Fibroblast of lung (primary cell): ENCODE results near the gene PDZRN4. TPM values are rescaled to one million over a fixed set of nuclear protein-coding genes. Genes with fewer than 3 reads are reported as not detected.
"Not testable (repeated sequence)": the region's sequence is repeated elsewhere in the genome, so short reads cannot be mapped to it uniquely, and the experiment has no call there.

Experiments used
- DNase-seq, 2 donors: peaks; one replicate each; pipeline versions ENCODE4 v3.0.0 to v3.0.0-alpha.2; 2010; ENCODE audit warnings: low read depth in 2 of 2
- H2AFZ ChIP-seq: 2 replicates; pipeline ENCODE4 v1.5.1; 2012; ENCODE audit warnings: low read length, control low read depth, inconsistent platforms
- H3K27ac ChIP-seq: 2 replicates; pipeline ENCODE4 v1.5.1; 2011; ENCODE audit warnings: low read length, control low read depth; ENCODE audit not compliant: insufficient read depth
- H3K27me3 ChIP-seq: 2 replicates; pipeline ENCODE4 v1.5.1; 2011; ENCODE audit warnings: mild to moderate bottlenecking, low read length; ENCODE audit not compliant: control insufficient read depth, insufficient read depth
- H3K36me3 ChIP-seq: 2 replicates; pipeline ENCODE4 v1.5.1; 2011; ENCODE audit warnings: low read length; ENCODE audit not compliant: control insufficient read depth, insufficient read depth
- H3K4me1 ChIP-seq: 2 replicates; pipeline ENCODE4 v1.5.1; 2011; ENCODE audit warnings: low read length; ENCODE audit not compliant: control insufficient read depth, insufficient read depth; ENCODE audit errors: extremely low read depth
- H3K4me2 ChIP-seq: 2 replicates; pipeline ENCODE4 v1.5.1; 2011; ENCODE audit warnings: low read length, control low read depth; ENCODE audit not compliant: insufficient read depth; ENCODE audit errors: extremely low read depth
- H3K4me3 ChIP-seq, 4 experiments: fragments of 200-600 bp in 1 of 4; sonication (generic) in 1 of 4; replicated peaks in 1 of 4; 2 replicates each; pipeline ENCODE4 v1.5.1; 2011 to 2016; ENCODE audit warnings: low read length in 4 of 4, low read depth in 3 of 4, mild to moderate bottlenecking in 3 of 4, control low read depth in 2 of 4, inconsistent platforms in 1 of 4, mixed read lengths in 1 of 4; ENCODE audit not compliant: insufficient read depth in 1 of 4; ENCODE audit errors: control extremely low read depth in 1 of 4
- H3K79me2 ChIP-seq: 2 replicates; pipeline ENCODE4 v1.5.1; 2012; ENCODE audit warnings: mild to moderate bottlenecking, low read length, inconsistent platforms; ENCODE audit not compliant: control insufficient read depth, insufficient read depth
- H3K9ac ChIP-seq: 2 replicates; pipeline ENCODE4 v1.5.1; 2011; ENCODE audit warnings: mild to moderate bottlenecking, low read length, control low read depth; ENCODE audit not compliant: insufficient read depth
- H3K9me3 ChIP-seq: 2 replicates; pipeline ENCODE4 v1.5.1; 2012; ENCODE audit warnings: low read depth, low read length; ENCODE audit not compliant: control insufficient read depth, insufficient read depth
- H4K20me1 ChIP-seq: 2 replicates; pipeline ENCODE4 v1.5.1; 2011; ENCODE audit warnings: low read length; ENCODE audit not compliant: control insufficient read depth, insufficient read depth; ENCODE audit errors: extremely low read depth
- EZH2 ChIP-seq: IDR thresholded peaks from 2 replicates; pipeline ENCODE4 v1.5.1; 2012; ENCODE audit warnings: low read length, control low read depth, mild to moderate bottlenecking; ENCODE audit errors: missing control alignments
- polyA plus RNA-seq, 2 donors: library from polyadenylated mRNA; depleted of rRNA in 1 of 2; stranded (reverse) in 1 of 2; unstranded in 1 of 2; fragments of >200 nt; gene quantifications; 2 replicates each; pipeline ENCODE4 v1.2.1, GENCODE V29; 2011 to 2012; ENCODE audit warnings: missing spikeins in 1 of 2
- total RNA-seq: library from RNA; depleted of rRNA; stranded (reverse); fragments of >200 nt; gene quantifications from 2 replicates; pipeline ENCODE4 v1.2.1, GENCODE V29; 2014
- TF ChIP-seq, protein P1 (sequence below), 2 donors: IDR thresholded peaks in 1 of 2; conservative IDR thresholded peaks in 1 of 2; 1 replicate in 1 of 2; 2 replicates in 1 of 2; pipeline ENCODE4 v1.5.1; 2011 to 2012; ENCODE audit warnings: low read length in 2 of 2, control low read depth in 1 of 2, inconsistent platforms in 1 of 2, low read depth in 1 of 2, mild to moderate bottlenecking in 1 of 2

PDZRN4 gene
- total and polyA plus RNA-seq, 2 donors (not counting 1 experiment from before 2014, with no cell fraction given) = not detected

DNA sequence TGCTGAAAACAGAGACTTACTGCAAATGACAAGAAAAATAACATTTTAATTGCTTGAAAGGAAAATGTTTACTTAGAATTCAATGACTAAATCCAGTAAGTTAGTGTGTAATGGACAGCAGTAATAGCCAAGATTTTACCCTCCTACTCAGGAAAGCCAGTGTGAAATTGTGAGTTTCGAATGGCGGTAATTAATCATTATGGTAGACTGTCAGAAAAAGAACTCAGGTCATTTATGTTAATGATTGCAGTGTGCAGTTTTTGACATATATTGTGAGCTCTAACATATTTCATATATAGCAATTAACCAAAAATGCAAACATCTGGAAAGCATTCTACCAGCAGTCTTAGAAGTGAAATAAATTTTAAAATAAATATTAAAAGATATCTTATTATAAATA is 60.3 kb downstream of the PDZRN4 start:
- no peaks in the 10 kb centered on the region for H3K36me3 ChIP-seq
- no peaks in the 10 kb centered on the region for H3K27me3 ChIP-seq
- H3K4me3 ChIP-seq = no peak overlapping the region
- H2AFZ ChIP-seq = no peak overlapping the region
- no peaks in the 10 kb centered on the region for H3K79me2 ChIP-seq
- H4K20me1 ChIP-seq = no peaks in the 10 kb centered on the region
- H3K9me3 ChIP-seq = no peaks in the 10 kb centered on the region
- no peak overlapping the region for H3K4me2 ChIP-seq
- no peaks in the 10 kb centered on the region for H3K4me1 ChIP-seq
- no peak for TF ChIP-seq EZH2
- TF ChIP-seq, protein P1, sequence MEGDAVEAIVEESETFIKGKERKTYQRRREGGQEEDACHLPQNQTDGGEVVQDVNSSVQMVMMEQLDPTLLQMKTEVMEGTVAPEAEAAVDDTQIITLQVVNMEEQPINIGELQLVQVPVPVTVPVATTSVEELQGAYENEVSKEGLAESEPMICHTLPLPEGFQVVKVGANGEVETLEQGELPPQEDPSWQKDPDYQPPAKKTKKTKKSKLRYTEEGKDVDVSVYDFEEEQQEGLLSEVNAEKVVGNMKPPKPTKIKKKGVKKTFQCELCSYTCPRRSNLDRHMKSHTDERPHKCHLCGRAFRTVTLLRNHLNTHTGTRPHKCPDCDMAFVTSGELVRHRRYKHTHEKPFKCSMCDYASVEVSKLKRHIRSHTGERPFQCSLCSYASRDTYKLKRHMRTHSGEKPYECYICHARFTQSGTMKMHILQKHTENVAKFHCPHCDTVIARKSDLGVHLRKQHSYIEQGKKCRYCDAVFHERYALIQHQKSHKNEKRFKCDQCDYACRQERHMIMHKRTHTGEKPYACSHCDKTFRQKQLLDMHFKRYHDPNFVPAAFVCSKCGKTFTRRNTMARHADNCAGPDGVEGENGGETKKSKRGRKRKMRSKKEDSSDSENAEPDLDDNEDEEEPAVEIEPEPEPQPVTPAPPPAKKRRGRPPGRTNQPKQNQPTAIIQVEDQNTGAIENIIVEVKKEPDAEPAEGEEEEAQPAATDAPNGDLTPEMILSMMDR (conservative IDR thresholded peaks at IDR 0.05 in 1 of 2, IDR thresholded peaks at IDR 0.05 in 1 of 2; ENCODE audit: low read depth in 1 of 2, low read length in 2 of 2) = no peak
- H3K27ac ChIP-seq = no peak overlapping the region
- no peak overlapping the region for H3K9ac ChIP-seq
- DNase-seq = no peak

DNA sequence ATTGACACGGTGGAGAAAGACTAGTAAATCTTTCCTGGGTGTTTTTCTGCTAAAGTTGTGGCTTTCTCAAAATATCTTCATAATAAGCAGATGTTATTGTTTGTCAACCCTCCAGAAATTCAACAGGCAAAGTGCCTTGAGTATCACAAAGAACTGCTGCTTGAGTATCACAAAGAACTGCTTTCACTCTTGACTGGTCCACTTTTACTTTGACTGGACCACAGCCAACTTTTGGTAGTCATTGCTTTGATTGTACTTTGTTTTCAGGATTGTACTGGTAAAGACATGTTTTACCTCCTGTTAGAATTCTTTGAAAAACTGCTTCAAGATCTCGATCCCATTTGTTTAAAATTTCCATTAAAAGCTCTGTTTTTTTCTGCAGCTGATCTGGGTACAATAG is 62.6 kb downstream of the PDZRN4 start:
- no peaks in the 10 kb centered on the region for H3K4me1 ChIP-seq
- no peak overlapping the region for H3K9ac ChIP-seq
- H3K4me2 ChIP-seq = no peak overlapping the region
- no peaks in the 10 kb centered on the region for H3K9me3 ChIP-seq
- no peaks in the 10 kb centered on the region for H3K79me2 ChIP-seq
- TF ChIP-seq, protein P1 (conservative IDR thresholded peaks at IDR 0.05 in 1 of 2, IDR thresholded peaks at IDR 0.05 in 1 of 2; ENCODE audit: low read depth in 1 of 2, low read length in 2 of 2) = no peak
- TF ChIP-seq EZH2 = no peak
- H3K36me3 ChIP-seq = no peaks in the 10 kb centered on the region
- no peak overlapping the region for H3K27ac ChIP-seq
- no peak overlapping the region for H3K4me3 ChIP-seq
- no peaks in the 10 kb centered on the region for H4K20me1 ChIP-seq
- no peaks in the 10 kb centered on the region for H3K27me3 ChIP-seq
- DNase-seq = peak in 1 of 2 donors; percentile 11
- no peak overlapping the region for H2AFZ ChIP-seq

DNA sequence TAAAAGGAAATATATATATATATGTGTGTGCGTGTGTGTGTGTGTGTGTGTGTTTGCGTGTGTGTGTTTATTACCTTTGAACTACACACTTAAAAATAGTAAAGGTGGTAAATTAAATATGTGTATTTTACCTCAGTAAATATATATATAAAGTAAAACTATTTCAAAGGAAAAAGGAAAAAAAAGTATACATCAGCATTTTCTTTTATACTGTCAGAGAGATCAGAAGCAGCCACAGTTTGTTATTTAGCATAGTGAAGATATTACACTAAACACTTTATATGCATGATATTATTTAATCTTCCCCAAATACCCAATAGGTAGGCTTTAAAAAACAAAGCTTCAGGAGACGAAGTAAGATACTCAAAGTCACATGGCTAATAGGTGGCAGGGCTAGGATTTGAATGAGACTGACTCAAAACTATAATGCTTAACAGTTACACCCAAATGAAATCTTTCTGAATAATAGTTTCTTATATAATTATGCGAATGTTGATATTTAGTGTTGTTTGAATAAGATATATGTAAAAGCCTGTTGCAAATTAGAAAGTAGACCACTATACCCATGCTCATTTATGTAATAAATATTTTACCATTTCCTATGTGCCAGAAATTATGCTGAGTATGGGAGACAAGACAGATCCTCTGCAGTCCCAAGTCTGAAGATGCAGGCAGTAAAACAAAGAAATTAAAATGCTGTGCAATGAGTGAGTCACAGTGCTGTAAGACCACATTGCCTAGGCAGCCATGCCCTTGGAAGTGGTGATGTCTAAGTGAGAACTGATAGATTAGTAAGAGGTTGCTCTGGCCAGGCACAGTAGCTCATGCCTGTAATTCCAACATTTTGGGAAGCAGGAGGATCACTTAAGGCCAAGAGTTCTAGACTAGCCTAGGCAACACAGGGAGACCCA is 66.1 kb downstream of the PDZRN4 start:
- Histone ChIP-seq H3K4me3 (no peak overlapping the region), H3K4me2 (no peak overlapping the region), H3K36me3 (no peaks in the 10 kb centered on the region), H3K9me3 (no peaks in the 10 kb centered on the region), H2AFZ (no peak overlapping the region), H3K27me3 (no peaks in the 10 kb centered on the region), H4K20me1 (no peaks in the 10 kb centered on the region), H3K79me2 (no peaks in the 10 kb centered on the region), H3K9ac (no peak overlapping the region), H3K4me1 (no peaks in the 10 kb centered on the region), H3K27ac (no peak overlapping the region)
- TF ChIP-seq, protein P1 (conservative IDR thresholded peaks at IDR 0.05 in 1 of 2, IDR thresholded peaks at IDR 0.05 in 1 of 2; ENCODE audit: low read depth in 1 of 2, low read length in 2 of 2) = no peak
- no peak for TF ChIP-seq EZH2
- peak in 1 of 2 donors; percentile 29 for DNase-seq

DNA sequence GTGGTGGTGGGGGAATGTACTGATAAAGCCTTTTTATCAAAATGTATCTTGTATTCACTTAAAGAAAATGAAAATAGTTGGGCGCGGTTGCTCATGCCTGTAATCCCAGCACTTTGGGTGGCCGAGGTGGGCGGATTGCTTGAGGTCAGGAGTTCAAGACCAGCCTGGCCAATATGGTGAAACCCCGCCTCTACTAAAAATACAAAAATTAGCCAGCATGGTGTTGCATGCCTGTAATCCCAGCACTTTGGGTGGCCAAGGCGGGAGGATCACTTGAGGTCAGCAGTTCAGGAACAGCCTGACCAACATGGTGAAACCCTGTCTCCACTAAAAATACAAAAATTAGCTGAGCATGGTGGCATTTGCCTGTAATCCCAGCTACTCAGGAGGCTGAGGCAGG is 75.1 kb downstream of the PDZRN4 start:
- H2AFZ ChIP-seq, H3K4me1 ChIP-seq, H3K79me2 ChIP-seq, H3K27ac ChIP-seq, H3K4me2 ChIP-seq, H3K27me3 ChIP-seq, H3K9me3 ChIP-seq, H3K36me3 ChIP-seq, H4K20me1 ChIP-seq, H3K4me3 ChIP-seq, DNase-seq, H3K9ac ChIP-seq: not testable (repeated sequence)
